H1 (cell line): Measurements from ENCODE around the gene ANK3.

Source experiments
- CHD2 ChIP-seq: IDR thresholded peaks from 2 replicates; pipeline ENCODE4 v1.6.1; 2012; ENCODE audit warnings: low read length, improper control_type of control experiment
- EP300 ChIP-seq, 2 experiments: IDR thresholded peaks; 1 replicate in 1 of 2; 2 replicates in 1 of 2; pipeline ENCODE4 v1.6.1; 2011 to 2012; ENCODE audit warnings: low read depth in 2 of 2, low read length in 2 of 2, mild to moderate bottlenecking in 2 of 2, borderline replicate concordance in 1 of 2, inconsistent platforms in 1 of 2, moderate library complexity in 1 of 2
- EZH2 ChIP-seq: fragments of 200-600 bp; sonication (generic); IDR thresholded peaks from 2 replicates; pipeline ENCODE4 v1.7.1; 2012; ENCODE audit warnings: low read depth, mild to moderate bottlenecking, moderate library complexity, low read length, inconsistent platforms; ENCODE audit not compliant: severe bottlenecking
- RAD21 ChIP-seq, 2 experiments: IDR thresholded peaks in 1 of 2; conservative IDR thresholded peaks in 1 of 2; 2 replicates each; pipeline ENCODE4 v1.6.1; 2011; ENCODE audit warnings: low read depth in 2 of 2, low read length in 2 of 2, improper control_type of control experiment in 1 of 2, inconsistent platforms in 1 of 2, mild to moderate bottlenecking in 1 of 2, moderate library complexity in 1 of 2
- RFX5 ChIP-seq: IDR thresholded peaks from 2 replicates; pipeline ENCODE4 v1.6.1; 2011; ENCODE audit warnings: low read depth, low read length, improper control_type of control experiment, borderline replicate concordance
- TEAD4 ChIP-seq: IDR thresholded peaks from 2 replicates; pipeline ENCODE4 v1.6.1; 2012; ENCODE audit warnings: low read depth, low read length, inconsistent platforms, mixed read lengths
- TF ChIP-seq, protein P1 (sequence below), 3 experiments: IDR thresholded peaks; 1 replicate in 2 of 3; 2 replicates in 1 of 3; pipeline versions ENCODE4 v1.5.1 to v1.6.1; 2011; ENCODE audit warnings: low read length in 3 of 3, mild to moderate bottlenecking in 3 of 3, inconsistent platforms in 2 of 3, low read depth in 1 of 3, moderate library complexity in 1 of 3; ENCODE audit not compliant: insufficient read depth in 1 of 3; ENCODE audit errors: control extremely low read depth in 1 of 3

DNA sequence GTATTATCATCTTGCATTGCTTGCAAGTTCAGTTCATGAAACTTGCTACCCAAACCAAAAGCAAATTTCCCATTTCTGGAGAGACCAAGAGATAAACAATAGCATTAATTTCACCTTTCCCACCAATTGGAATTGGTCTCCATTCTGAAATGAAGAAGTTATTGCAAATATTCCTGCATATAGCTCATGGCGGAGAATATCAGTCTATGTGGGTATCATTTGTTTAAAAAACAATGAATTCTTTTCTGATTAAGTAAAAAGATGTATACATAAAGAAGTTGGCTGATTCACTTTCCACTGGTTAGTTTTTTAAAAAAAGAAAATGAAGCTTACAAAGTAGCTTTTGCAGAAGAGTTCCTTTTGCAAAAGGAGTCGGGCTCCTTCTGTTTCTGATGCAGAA lies 19.5 kb upstream of the ANK3 start:
- no peak for TF ChIP-seq RFX5
- TF ChIP-seq, protein P1, sequence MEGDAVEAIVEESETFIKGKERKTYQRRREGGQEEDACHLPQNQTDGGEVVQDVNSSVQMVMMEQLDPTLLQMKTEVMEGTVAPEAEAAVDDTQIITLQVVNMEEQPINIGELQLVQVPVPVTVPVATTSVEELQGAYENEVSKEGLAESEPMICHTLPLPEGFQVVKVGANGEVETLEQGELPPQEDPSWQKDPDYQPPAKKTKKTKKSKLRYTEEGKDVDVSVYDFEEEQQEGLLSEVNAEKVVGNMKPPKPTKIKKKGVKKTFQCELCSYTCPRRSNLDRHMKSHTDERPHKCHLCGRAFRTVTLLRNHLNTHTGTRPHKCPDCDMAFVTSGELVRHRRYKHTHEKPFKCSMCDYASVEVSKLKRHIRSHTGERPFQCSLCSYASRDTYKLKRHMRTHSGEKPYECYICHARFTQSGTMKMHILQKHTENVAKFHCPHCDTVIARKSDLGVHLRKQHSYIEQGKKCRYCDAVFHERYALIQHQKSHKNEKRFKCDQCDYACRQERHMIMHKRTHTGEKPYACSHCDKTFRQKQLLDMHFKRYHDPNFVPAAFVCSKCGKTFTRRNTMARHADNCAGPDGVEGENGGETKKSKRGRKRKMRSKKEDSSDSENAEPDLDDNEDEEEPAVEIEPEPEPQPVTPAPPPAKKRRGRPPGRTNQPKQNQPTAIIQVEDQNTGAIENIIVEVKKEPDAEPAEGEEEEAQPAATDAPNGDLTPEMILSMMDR (IDR thresholded peaks at IDR 0.05; ENCODE audit: control extremely low read depth in 1 of 3, insufficient read depth in 1 of 3, low read depth in 1 of 3, low read length in 3 of 3), result no peak
- TF ChIP-seq EZH2, result no peak
- no peak for TF ChIP-seq RAD21 (IDR thresholded peaks at IDR 0.05 in 1 of 2, conservative IDR thresholded peaks at IDR 0.05 in 1 of 2; ENCODE audit: low read depth in 2 of 2, low read length in 2 of 2)
- no peak for TF ChIP-seq CHD2
- no peak for TF ChIP-seq TEAD4
- TF ChIP-seq EP300 (IDR thresholded peaks at IDR 0.05; ENCODE audit: borderline replicate concordance in 1 of 2, low read depth in 2 of 2, low read length in 2 of 2), result no peak
